KG1 (cell line): ENCODE data around the gene CHRNA4.
"Not testable (repeated sequence)": the region's sequence is repeated elsewhere in the genome, so short reads cannot be mapped to it uniquely, and the experiment has no call there.

Experiments
- DNase-seq: peaks from one replicate; lab custom pipeline; 2025; lab: John Stamatoyannopoulos, UW

CHRNA4 gene

DNA sequence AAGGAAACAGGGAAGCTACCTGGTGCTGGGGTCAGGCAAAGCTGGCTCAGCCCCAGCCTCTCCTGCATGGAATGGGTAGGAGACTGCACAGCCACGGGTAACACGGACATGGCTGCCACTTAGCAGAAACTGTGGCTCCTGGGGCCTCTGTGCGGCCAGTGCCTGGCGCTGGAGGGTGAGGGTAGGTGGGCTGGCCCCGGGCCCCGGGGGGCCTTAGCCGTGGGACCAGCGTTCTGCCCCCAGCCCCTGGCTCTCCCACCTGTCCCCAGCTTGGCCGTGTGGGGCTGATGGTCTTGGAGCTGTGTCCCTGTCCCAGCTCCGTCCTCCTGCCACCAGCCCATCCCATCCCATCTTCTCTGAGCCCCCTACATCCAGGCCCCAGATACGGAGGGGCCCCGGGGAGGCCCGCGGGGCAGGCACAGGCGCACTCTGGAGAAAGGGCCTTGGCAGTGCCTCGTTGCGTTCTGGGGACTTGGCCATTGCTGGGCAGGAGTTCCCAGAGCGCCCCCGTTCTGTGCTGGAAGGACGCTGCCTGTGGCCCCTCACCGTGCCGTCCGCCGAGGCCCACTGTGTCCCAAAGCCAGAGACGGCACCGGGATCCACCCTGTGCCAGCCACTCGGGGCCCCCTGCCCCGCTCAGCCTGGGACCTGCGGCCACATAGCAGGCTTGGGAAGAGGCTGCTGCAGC is 12.2 kb downstream of the CHRNA4 start:
- DNase-seq, result no peak

DNA sequence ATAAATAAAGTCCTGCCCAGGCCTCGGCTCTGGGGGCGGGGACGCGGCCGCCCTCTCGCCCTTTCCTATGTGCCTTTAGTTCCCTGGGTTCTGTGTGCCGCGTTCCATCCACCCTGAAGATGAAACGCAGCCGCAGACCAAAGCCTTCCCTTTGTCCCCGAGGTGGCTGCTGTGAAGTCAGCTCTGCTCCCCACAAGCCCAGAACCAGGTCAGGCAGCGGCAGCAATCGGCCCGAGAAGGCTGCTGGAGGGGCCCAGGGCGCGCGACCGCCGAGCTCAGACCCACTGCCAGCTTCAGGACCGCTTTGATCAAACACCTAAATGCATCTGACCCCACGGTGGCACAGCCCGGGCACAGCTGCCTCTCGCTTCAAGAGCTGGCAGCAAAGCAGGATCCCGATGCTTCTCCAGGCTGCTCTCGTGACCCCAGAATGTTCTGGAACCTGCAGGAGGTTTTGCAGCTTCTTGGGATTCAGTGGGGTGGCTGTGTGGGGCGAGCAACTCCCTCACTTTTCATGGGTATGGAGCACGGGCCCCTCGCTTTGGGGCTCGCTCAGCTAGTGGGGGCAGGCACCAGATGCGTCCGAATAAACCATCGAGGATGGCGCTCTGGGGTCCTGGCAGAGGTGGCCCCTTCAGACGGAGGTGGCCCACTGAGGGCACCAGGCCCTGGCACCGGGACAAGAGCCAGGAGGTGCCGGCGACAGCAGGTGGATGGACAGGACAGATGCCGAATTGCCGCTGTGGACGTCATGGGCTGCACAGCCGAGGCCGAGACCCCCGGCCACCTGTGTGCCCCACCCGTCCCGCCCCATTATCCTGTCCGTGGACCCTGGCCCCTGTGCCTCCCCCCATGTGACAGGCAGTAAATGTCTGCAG is 13.0 kb downstream of the CHRNA4 start:
- no peak for DNase-seq

- DNase-seq, result no peak
Observed at GRCh38 chr20:63347081-63347741, 13.9 kb downstream of the CHRNA4 start.

DNA sequence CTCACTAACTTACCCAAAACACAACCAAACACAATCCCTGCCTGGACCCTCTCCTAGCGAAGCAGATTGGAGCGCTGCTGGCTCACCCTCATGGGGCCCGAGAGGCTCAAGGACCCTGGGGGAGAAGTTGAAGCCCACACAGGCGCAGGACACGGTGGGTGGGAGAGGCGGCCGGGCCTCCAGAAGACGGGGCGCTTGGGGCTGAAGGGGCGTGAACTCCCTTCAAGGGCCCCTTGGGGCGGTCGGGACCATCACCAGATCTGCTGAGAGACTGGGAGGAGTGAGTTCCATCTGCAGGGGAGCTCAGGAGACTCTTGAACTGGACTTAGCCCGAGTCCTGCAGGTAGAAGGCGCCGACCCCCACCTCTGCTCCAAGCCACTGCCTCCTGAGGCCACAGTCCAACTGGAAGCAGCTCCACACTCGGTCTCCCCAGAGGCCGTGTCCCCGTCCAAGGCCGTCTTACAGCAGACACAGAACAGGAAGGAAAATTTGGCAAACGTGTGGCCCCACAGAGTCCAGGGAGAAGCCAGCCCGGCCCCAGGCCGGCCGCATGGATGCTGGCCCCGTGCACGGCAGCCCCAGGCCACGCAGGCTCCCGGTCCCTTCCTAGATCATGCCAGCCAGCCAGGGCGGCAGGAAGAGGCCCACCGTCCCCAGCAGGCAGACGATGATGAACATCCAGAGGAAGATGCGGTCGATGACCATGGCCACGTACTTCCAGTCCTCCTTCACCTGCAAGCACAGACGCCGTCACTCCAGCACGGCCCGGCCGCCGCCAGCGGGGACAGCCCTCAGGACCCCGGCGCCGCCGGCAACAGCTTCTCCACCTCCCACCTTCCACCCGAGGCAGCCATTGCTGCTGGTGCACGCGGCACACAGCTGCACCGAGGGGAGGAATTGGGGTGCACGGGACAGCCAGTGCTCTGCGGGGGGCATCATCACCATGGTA is 14.7 kb downstream of the CHRNA4 start:
- DNase-seq, result no peak

GRCh38 chr20:63345328-63346100 is 15.6 kb downstream of the CHRNA4 start:
- DNase-seq, result no peak

DNA sequence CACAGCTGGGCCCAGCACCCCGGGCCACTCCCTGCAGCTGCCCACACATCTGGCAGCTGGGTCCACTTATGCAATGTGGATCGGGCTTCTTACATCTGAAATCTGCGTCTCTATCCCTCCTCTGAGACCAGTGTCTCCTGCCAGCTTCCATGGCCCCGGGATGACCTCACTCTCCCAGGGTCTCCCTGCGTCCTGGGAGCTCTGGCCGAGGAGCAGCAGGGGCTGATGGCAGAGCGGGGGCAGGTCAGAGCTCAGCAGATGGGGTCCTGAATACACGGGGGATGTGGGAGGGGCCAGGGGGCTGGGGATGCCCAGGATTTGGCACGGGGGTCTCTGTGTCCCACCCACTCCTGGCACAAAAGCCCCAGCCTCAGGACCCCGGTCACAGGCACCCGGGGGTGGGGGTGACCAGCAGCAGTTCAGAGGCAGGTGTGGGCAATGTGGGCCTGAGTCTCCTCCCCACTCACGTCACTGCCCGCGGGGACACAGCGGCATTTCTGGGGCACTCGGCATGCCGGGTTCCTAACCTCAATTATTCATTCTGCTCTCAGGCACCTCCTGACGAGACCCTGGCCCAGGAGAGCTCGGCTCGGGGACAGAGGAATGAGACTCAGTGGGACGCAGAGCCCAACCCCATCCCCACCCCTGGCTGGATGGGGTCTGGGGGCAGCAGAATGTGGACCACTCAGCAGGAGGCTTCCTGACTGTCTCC is 16.4 kb downstream of the CHRNA4 start:
- no peak for DNase-seq

DNA sequence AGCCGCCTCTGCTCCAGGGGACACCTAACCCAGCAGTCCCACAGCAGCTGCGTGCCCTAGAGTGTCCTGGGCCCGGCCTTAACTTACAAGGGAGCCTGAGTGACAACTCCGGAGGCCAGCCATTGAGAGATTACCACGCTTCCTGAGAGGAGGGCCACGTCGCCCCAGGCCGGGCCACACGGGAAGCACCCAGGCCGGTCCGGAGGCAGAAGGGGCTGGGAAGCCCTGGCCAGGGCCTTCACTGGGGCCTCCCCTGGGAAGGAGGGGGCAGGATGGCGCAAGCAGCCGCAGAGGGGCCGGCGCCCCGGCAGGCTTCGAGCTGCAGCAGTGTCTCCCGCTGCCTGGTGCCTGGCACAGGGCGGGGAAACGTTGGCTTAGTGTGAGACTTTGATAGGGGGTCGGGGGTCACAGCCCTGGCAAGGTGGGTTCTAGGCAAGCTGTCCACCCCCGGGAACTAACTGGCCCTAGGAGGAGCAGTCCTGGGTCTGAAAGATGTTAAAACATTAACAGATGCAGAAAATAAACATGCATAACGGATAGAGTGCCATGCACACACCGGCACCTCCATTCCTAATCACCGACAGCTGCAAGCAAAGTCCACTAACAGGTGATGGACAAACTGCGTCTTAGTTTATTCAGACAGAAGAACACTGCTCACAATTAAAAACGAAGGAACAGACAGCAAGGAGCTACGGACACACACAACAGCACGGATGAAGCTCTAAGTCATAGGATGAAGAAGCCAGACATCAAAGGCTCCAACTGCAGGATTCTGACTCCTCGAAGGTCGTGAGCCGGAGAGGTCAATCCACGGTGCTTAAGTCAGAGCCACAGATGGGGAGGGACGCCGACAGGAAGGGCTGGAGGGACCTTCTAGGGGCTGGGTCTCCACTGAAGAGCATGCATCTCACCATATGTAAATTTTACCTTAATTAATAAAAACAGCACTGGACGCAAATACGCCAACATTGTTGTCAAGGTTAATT is 17.4 kb downstream of the CHRNA4 start:
- DNase-seq, result no peak

GRCh38 chr20:63342561-63343459 is 18.3 kb downstream of the CHRNA4 start:
- no peak for DNase-seq

DNA sequence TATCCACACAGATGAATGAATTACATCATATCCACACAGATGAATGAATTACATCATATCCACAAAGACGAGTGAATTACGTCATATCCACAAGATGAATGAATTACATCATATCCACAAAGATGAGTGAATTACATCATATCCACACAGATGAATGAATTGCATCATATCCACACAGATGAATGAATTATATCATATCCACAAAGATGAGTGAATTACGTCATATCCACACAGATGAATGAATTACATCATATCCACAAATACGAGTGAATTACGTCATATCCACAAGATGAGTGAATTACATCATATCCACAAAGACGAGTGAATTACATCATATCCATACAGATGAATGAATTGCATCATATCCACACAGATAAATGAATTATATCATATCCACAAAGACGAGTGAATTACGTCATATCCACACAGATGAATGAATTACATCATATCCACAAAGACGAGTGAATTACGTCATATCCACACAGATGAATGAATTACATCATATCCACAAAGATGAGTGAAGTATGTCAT is 20.9 kb downstream of the CHRNA4 start:
- not testable (repeated sequence) for DNase-seq

DNA sequence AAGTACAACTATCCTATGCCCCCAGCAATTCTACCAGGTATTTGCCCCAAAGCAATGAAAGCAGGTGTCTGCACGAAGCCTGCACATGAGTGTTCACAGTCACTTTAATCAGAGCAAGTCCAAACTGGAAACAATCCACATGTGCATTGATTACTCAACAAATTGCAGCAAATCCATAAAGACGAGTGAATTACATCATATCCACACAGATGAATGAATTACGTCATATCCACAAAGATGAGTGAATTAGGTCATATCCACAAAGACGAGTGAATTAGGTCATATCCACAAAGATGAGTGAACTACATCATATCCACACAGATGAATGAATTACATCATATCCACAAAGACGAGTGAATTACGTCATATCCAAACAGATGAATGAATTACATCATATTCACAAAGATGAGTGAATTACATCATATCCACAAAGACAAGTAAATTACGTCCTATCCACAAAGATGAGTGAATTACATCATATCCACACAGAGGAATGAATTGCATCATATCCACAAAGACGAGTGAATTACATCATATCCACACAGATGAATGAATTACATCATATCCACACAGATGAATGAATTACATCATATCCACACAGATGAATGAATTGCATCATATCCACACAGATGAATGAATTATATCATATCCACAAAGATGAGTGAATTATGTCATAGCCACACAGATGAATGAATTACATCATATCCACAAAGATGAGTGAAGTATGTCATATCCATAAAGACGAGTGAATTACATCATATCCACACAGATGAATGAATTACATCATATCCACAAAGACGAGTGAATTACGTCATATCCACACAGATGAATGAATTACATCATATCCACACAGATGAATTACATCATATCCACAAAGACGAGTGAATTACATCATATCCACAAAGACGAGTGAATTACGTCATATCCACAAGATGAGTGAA is 21.7 kb downstream of the CHRNA4 start:
- DNase-seq, result not testable (repeated sequence)

- DNase-seq, result no peak
Observed at GRCh38 chr20:63337786-63338420, 23.2 kb downstream of the CHRNA4 start.

DNA sequence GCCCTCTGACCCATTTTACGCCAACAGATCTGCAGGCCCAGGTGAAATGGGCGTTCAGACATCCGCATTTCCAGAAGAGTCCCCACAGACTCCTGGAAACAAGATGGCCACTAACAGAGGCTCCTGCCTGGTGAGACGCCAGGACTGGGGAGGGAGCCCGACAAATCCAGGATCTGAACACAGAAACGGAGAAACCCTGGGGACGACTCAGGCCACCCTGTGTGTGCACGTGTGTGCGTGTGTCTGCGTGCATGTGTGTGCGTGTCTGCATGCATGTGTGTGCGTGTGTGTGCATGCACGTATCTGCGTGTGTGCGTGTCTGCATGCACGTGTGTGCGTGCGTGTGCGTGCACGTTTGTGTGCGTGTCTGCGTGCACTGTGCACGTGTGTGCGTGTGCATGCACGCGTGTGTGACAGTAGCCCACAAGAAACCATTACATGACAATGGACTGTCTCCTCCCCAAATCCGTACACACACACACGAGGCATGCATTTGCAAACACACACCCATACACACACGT is 24.9 kb downstream of the CHRNA4 start:
- DNase-seq, result no peak

DNA sequence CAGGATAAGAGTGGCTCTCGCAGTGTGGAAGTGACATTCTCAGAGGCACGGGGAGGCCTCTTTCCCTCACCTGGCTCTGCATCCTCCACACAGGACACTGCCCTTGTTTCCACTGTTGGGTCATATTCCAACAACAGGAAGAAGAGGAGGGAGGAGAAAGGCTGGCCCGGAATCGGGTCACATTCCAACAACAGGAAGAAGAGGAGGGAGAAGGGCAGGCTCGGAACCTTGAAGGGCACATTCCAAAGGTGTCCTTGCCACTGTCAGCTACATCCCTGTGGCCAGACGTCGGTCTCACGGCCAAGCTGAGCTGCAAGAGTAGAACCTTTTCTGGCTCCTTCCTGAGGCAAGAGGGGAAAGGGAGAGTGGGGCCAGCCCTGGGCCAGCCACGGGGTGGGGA is 25.4 kb downstream of the CHRNA4 start:
- DNase-seq, result no peak

- not testable (repeated sequence) for DNase-seq
Observed at GRCh38 chr20:63335060-63335459, 26.1 kb downstream of the CHRNA4 start.

DNA sequence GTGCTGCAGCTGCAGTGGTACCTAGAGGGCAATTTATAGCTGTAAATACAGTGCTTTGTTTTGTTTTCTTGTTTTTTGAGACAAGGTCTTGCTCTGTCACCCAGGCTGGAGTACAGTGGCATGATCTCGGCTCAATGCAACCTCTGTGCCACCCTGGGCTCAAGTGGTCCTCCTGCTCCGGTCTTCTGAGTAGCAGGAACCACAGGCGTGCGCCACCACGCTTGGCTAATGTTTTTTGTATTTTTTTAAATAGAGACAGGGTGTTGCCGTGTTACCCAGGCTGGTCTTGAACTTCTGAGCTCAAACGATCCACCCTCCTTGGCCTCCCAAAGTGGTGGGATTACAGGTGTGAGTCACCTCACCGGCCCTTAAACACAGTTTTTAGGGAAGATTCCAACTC is 26.8 kb downstream of the CHRNA4 start:
- DNase-seq, result no peak
